A549 (cell line): ENCODE results near the gene SLC17A9. TPM values are rescaled to one million over a fixed set of nuclear protein-coding genes. Genes with fewer than 3 reads are reported as not detected.

Experiments used
- ATAC-seq, 2 experiments: fragments of 200-7000 bp in 1 of 2; fragments of >200 bp in 1 of 2; cut with Nextera tagmentation in 1 of 2; cut with Tn5 transposase in 1 of 2; 3 replicates each; pipeline versions ENCODE4 v1.8.0 to v1.9.1; 2018 to 2020; ENCODE audit warnings: mild to moderate bottlenecking in 1 of 2, moderate library complexity in 1 of 2
- CTCF ChIA-PET: fragments of 300-600 bp; sonication (Branson Sonifier 250); formaldehyde crosslinking; extraction: SDS; loops from one replicate; lab custom pipeline; 2021; ENCODE audit warnings: antibody characterized with exemption, inconsistent platforms; lab: Yijun Ruan, JAX
- POLR2A ChIA-PET: fragments of 350-600 bp; formaldehyde crosslinking; extraction: SDS; loops from one replicate; lab custom pipeline; 2021; ENCODE audit warnings: antibody characterized with exemption, inconsistent platforms; lab: Yijun Ruan, JAX
- DNase-seq, 2 experiments: peaks; one replicate each; pipeline versions ENCODE4 v3.0.0 to v3.0.0-alpha.2; 2011 to 2016; ENCODE audit warnings: low read depth in 1 of 2, low spot score in 1 of 2
- FAIRE-seq: peaks from 2 replicates; lab custom pipeline; 2011; peaks lifted over from hg19 to GRCh38; lab: Jason Lieb, UNC
- H3K27ac ChIP-seq, 2 experiments: fragments of >200 bp; sonication (Bioruptor Twin); formaldehyde crosslinking; 3 replicates each; pipeline ENCODE4 v1.5.1; 2016 to 2017
- H3K4me1 ChIP-seq: fragments of >200 bp; sonication (Bioruptor Twin); formaldehyde crosslinking; 3 replicates; pipeline ENCODE4 v1.6.1; 2016
- H3K4me2 ChIP-seq: fragments of >200 bp; sonication (Bioruptor Twin); formaldehyde crosslinking; 3 replicates; pipeline ENCODE4 v1.6.1; 2016
- H3K4me3 ChIP-seq: fragments of >200 bp; sonication (Bioruptor Twin); formaldehyde crosslinking; 3 replicates; pipeline ENCODE4 v1.5.1; 2016
- H3K9me3 ChIP-seq: fragments of >200 bp; sonication (Bioruptor Twin); formaldehyde crosslinking; 3 replicates; pipeline ENCODE4 v1.6.1; 2016
- BHLHE40 ChIP-seq: IDR thresholded peaks from 2 replicates; pipeline ENCODE4 v1.6.1; 2012; ENCODE audit warnings: low read depth, low read length, inconsistent platforms
- CEBPB ChIP-seq, 2 experiments: fragments of >200 bp in 1 of 2; sonication (Bioruptor Twin) in 1 of 2; formaldehyde crosslinking in 1 of 2; IDR thresholded peaks; 2 replicates each; pipeline ENCODE4 v1.6.1; 2012 to 2016
- CHD4 ChIP-seq: fragments of 200-600 bp; sonication (generic); IDR thresholded peaks from 2 replicates; pipeline ENCODE4 v1.6.1; 2016; ENCODE audit warnings: antibody characterized with exemption, mild to moderate bottlenecking, borderline replicate concordance
- FOSB ChIP-seq: fragments of 250-450 bp; sonication (Bioruptor Pico); IDR thresholded peaks from 2 replicates; pipeline ENCODE4 v1.5.0; 2020; ENCODE audit warnings: mild to moderate bottlenecking, moderate library complexity
- FOSL2 ChIP-seq, 2 experiments: fragments of 450-650 bp in 1 of 2; fragments of >200 bp in 1 of 2; sonication (Bioruptor Twin) in 1 of 2; formaldehyde crosslinking; IDR thresholded peaks; 2 replicates each; pipeline versions ENCODE4 v1.5.0 to v1.6.1; 2016 to 2020; ENCODE audit warnings: mild to moderate bottlenecking in 1 of 2, moderate library complexity in 1 of 2
- HOXA7 ChIP-seq: fragments of 250-450 bp; sonication (Bioruptor Pico); IDR thresholded peaks from 2 replicates; pipeline ENCODE4 v1.5.0; 2020; ENCODE audit warnings: mild to moderate bottlenecking, moderate library complexity
- HOXB13 ChIP-seq: fragments of 250-450 bp; sonication (Bioruptor Pico); IDR thresholded peaks from 2 replicates; pipeline ENCODE4 v1.5.0; 2020; ENCODE audit warnings: low read depth, mild to moderate bottlenecking, moderate library complexity
- JUNB ChIP-seq: fragments of >200 bp; sonication (Bioruptor Twin); formaldehyde crosslinking; IDR thresholded peaks from 2 replicates; pipeline ENCODE4 v1.6.1; 2016
- MAFK ChIP-seq: fragments of 450-650 bp; IDR thresholded peaks from 2 replicates; pipeline ENCODE4 v1.6.1; 2014; ENCODE audit not compliant: partially characterized antibody
- POLR2AphosphoS2 ChIP-seq: conservative IDR thresholded peaks from 2 replicates; pipeline ENCODE4 v1.6.1; 2012; ENCODE audit warnings: low read length, improper control_type of control experiment, inconsistent platforms
- RAD21 ChIP-seq, 2 experiments: fragments of >200 bp in 1 of 2; sonication (Bioruptor Twin) in 1 of 2; formaldehyde crosslinking in 1 of 2; IDR thresholded peaks in 1 of 2; conservative IDR thresholded peaks in 1 of 2; 2 replicates in 1 of 2; 3 replicates in 1 of 2; pipeline ENCODE4 v1.6.1; 2012 to 2018; ENCODE audit warnings: inconsistent platforms in 1 of 2
- REST ChIP-seq: fragments of 200-600 bp; sonication (generic); IDR thresholded peaks from 2 replicates; pipeline ENCODE4 v1.6.1; 2016; ENCODE audit warnings: antibody characterized with exemption, mild to moderate bottlenecking, moderate library complexity
- SMC3 ChIP-seq: fragments of >200 bp; sonication (Bioruptor Twin); formaldehyde crosslinking; IDR thresholded peaks from 3 replicates; pipeline ENCODE4 v1.6.1; 2018; ENCODE audit warnings: inconsistent platforms
- TFCP2L1 ChIP-seq: fragments of 250-450 bp; sonication (Bioruptor Pico); IDR thresholded peaks from 2 replicates; pipeline ENCODE4 v1.5.0; 2021; ENCODE audit warnings: mild to moderate bottlenecking
- TP53 ChIP-seq: fragments of 250-450 bp; sonication (Bioruptor Pico); IDR thresholded peaks from 2 replicates; pipeline ENCODE4 v1.5.0; 2021; ENCODE audit warnings: mild to moderate bottlenecking, moderate library complexity
- USF2 ChIP-seq: fragments of 450-650 bp; IDR thresholded peaks from 2 replicates; pipeline ENCODE4 v1.6.1; 2014; ENCODE audit warnings: antibody characterized with exemption
- ZC3H11A ChIP-seq: fragments of 450-650 bp; IDR thresholded peaks from 2 replicates; pipeline ENCODE4 v1.6.1; 2014; ENCODE audit warnings: antibody characterized with exemption, mild to moderate bottlenecking
- ZFP36 ChIP-seq: fragments of 450-650 bp; IDR thresholded peaks from 2 replicates; pipeline ENCODE4 v1.6.1; 2014; ENCODE audit warnings: borderline replicate concordance; ENCODE audit not compliant: partially characterized antibody
- WGBS: methylation state at CpG from one replicate; pipeline ENCODE4 v1.1.6; 2017; ENCODE audit errors: missing lambda C conversion rate; 5-methylcytosine and 5-hydroxymethylcytosine counted together
- polyA plus RNA-seq, 4 experiments: library from polyadenylated mRNA; depleted of rRNA in 3 of 4; stranded (reverse); fragments of >200 nt; fragmentation: RNase III in 1 of 4; extraction: RNeasy Plus Mini Kit Qiagen cat#74134 plus additional on column Dnase treatment in 1 of 4; gene quantifications; 2 replicates in 3 of 4; 3 replicates in 1 of 4; pipeline ENCODE4 v1.2.3, GENCODE V29; 2011 to 2017

SLC17A9 gene
- polyA plus RNA-seq, 2 of the 4 experiments (the other 2 are of a cell fraction) = 0.05 TPM; not detected in 1

- TF ChIP-seq HOXB13 (CRISPR knock-in tag) (no peak), CHD4 (no peak), FOSB (no peak), RAD21 (conservative IDR thresholded peaks at IDR 0.05 in 1 of 2, IDR thresholded peaks at IDR 0.05 in 1 of 2) (no peak), REST (no peak), ZC3H11A (no peak), HOXA7 (CRISPR knock-in tag) (no peak), JUNB (no peak), CEBPB (IDR thresholded peaks at IDR 0.05) (no peak), BHLHE40 (no peak), MAFK (no peak), POLR2AphosphoS2 (no peak), TFCP2L1 (CRISPR knock-in tag) (no peak), FOSL2 (IDR thresholded peaks at IDR 0.05) (no peak), FOSL2 (CRISPR knock-in tag; IDR thresholded peaks at IDR 0.05) (no peak), SMC3 (no peak), USF2 (no peak), TP53 (CRISPR knock-in tag) (no peak)
- CTCF ChIA-PET = no interaction called here
- POLR2A ChIA-PET = no interaction called here
- ATAC-seq (no peak), DNase-seq (no peak), FAIRE-seq (no peak)
- no peak overlapping the region for H3K4me3 ChIP-seq
- H3K4me1 ChIP-seq = peaks cover 14% of the 10 kb centered on the region; the same call in 2 of the 3 replicates
- no peak overlapping the region for H3K4me2 ChIP-seq
- no peak overlapping the region for H3K27ac ChIP-seq
- 43% methylated on average over 35 of the region's 53 CpGs for WGBS
- H3K9me3 ChIP-seq = no peaks in the 10 kb centered on the region
These were observed 52.3 kb downstream of the SLC17A9 start for GRCh38 chr20:63004607-63005364.

GRCh38 chr20:63005365-63005861 lies 52.9 kb downstream of the SLC17A9 start:
- Histone ChIP-seq H3K4me1 (peaks cover 14% of the 10 kb centered on the region; the same call in 2 of the 3 replicates), H3K9me3 (no peaks in the 10 kb centered on the region), H3K27ac (no peak overlapping the region), H3K4me2 (no peak overlapping the region), H3K4me3 (no peak overlapping the region)
- DNase-seq (no peak), ATAC-seq (no peak), FAIRE-seq (no peak)
- POLR2A ChIA-PET = no interaction called here
- TF ChIP-seq ZFP36 = no peak
- WGBS = 18% methylated on average over 22 of the region's 43 CpGs
- CTCF ChIA-PET = no interaction called here
